Sigmoid colon (tissue), 7 donors: ENCODE data around the gene BMX. TPM values are rescaled to one million over a fixed set of nuclear protein-coding genes. Genes with fewer than 3 reads are reported as not detected.
A peak's percentile ranks its signal among the peaks of the same experiment; 100 is the strongest.

ENCODE experiments used
- DNase-seq: peaks from one replicate; pipeline ENCODE4 v3.0.0-alpha.2; 2019
- H3K27ac ChIP-seq, 4 donors: fragments of 200-600 bp; sonication (generic); one replicate each; pipeline ENCODE4 v1.5.1; 2016 to 2019; ENCODE audit warnings: mild to moderate bottlenecking in 1 of 4
- H3K27me3 ChIP-seq, 3 donors: fragments of 200-600 bp; sonication (generic); one replicate each; pipeline ENCODE4 v1.5.1; 2019; ENCODE audit warnings: mild to moderate bottlenecking in 1 of 3
- H3K36me3 ChIP-seq, 4 donors: fragments of 200-600 bp; sonication (generic); one replicate each; pipeline ENCODE4 v1.5.1; 2016 to 2019
- H3K4me1 ChIP-seq, 4 donors: fragments of 200-600 bp; sonication (generic); one replicate each; pipeline ENCODE4 v1.5.1; 2017 to 2019
- H3K4me3 ChIP-seq, 4 donors: fragments of 200-600 bp; sonication (generic); one replicate each; pipeline ENCODE4 v1.5.1; 2017 to 2019; ENCODE audit warnings: mild to moderate bottlenecking in 2 of 4, moderate library complexity in 1 of 4
- H3K9me3 ChIP-seq, 4 donors: fragments of 200-600 bp in 3 of 4; sonication (generic) in 3 of 4; one replicate each; pipeline versions ENCODE4 v1.5.1 to v1.6.1; 2013 to 2019
- EP300 ChIP-seq, 4 donors: sonication (generic); formaldehyde crosslinking; IDR thresholded peaks; one replicate each; pipeline ENCODE4 v1.6.1; 2017; ENCODE audit warnings: antibody characterized with exemption in 4 of 4
- POLR2A ChIP-seq, 2 donors: fragments of 450-650 bp; IDR thresholded peaks; one replicate each; pipeline ENCODE4 v1.6.1; 2016; ENCODE audit warnings: antibody characterized with exemption in 2 of 2, mild to moderate bottlenecking in 2 of 2, moderate library complexity in 2 of 2
- POLR2AphosphoS5 ChIP-seq, 4 donors: sonication (generic); formaldehyde crosslinking; IDR thresholded peaks; one replicate each; pipeline ENCODE4 v1.6.1; 2017; ENCODE audit warnings: antibody characterized with exemption in 4 of 4
- WGBS, 2 donors: extraction: QIAGEN DNeasy Blood & Tissue Kit; methylation state at CpG; one replicate each; pipeline ENCODE4 v1.1.7; 2013; 5-methylcytosine and 5-hydroxymethylcytosine counted together
- intact Hi-C: fragments of 100-400 bp; cut with DNase I; formaldehyde crosslinking; loops from one replicate; pipeline ENCODE4 v1.15.1; 2023
- polyA plus RNA-seq, 3 donors: library from polyadenylated mRNA; stranded (reverse); fragments of 200-250 nt; gene quantifications; one replicate each; pipeline ENCODE4 v1.2.3, GENCODE V29; 2013
- total RNA-seq, 4 donors: library from RNA; depleted of rRNA; stranded (reverse); fragments of >200 nt; gene quantifications; one replicate each; pipeline ENCODE4 v1.1.0, GENCODE V29; 2016
- TF ChIP-seq, protein P1 (sequence below), 4 experiments: fragments of 450-650 bp in 3 of 4; fragments of 200-600 bp in 1 of 4; IDR thresholded peaks; one replicate each; pipeline ENCODE4 v1.5.1; 2016 to 2019; ENCODE audit warnings: antibody characterized with exemption in 4 of 4, mild to moderate bottlenecking in 3 of 4, moderate library complexity in 2 of 4
- donor health status: healthy with polysubstance abuse.
- donor health status: Bipolar disorder and iron deficiency.
- donor health status: healthy.

Gene BMX
- total RNA-seq (1 to 10 TPM in 3 of 4 donors, under 1 TPM in 1; 0.68 to 3.0 (median 2.1) TPM), polyA plus RNA-seq (1 to 10 TPM; 1.4 to 4.8 (median 2.9) TPM)

- DNase-seq, result no peak
- no peaks in the 10 kb centered on the region for H3K9me3 ChIP-seq
- no peaks in the 10 kb centered on the region for H3K36me3 ChIP-seq
- TF ChIP-seq POLR2AphosphoS5 (IDR thresholded peaks at IDR 0.05) (no peak), EP300 (IDR thresholded peaks at IDR 0.05) (no peak)
- no peaks in the 10 kb centered on the region for H3K27me3 ChIP-seq
- intact Hi-C loops, result no loop called here
- no peak within 1 kb of the TSS for H3K27ac ChIP-seq
- no peaks in the 10 kb centered on the region for H3K4me1 ChIP-seq
- no peak within 1 kb of the TSS for H3K4me3 ChIP-seq
- 76 to 88% methylated on average over 18 of the region's 18 CpGs for WGBS, 2 donors
Observed at GRCh38 chrX:15500497-15500966, at the start of gene BMX. Gene BMX, plus strand, starts transcription at chrX:15500807. Its CDS starts 7,547 bp downstream, at chrX:15508354.

DNA sequence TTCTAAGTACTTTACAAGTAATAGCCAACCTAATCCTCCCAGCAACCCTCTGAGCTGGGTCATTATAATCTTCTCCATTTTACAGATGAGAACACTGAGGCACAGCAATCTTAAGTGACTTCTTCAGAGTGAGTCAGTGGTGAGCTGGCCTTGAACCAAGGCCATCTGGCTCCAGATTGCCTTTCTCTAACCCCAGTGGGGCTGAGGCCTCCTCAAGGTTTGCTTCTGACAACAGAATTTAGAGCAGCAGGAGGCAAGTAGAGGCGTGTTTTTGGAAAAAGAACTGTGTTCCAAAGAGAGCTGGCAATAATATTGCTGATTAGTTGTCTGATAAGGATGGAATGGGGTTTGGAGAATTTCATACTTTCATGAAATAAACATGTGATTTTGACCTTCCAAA lies 48.7 kb upstream of the BMX start:
- intact Hi-C loops, result no loop called here
- no peaks in the 10 kb centered on the region for H3K4me1 ChIP-seq
- DNase-seq, result peak; percentile 66
- no peaks in the 10 kb centered on the region for H3K27me3 ChIP-seq
- no peaks in the 10 kb centered on the region for H3K9me3 ChIP-seq
- no peak overlapping the region for H3K27ac ChIP-seq
- H3K4me3 ChIP-seq, result no peak overlapping the region
- TF ChIP-seq POLR2AphosphoS5 (IDR thresholded peaks at IDR 0.05), result no peak
- TF ChIP-seq, protein P1, sequence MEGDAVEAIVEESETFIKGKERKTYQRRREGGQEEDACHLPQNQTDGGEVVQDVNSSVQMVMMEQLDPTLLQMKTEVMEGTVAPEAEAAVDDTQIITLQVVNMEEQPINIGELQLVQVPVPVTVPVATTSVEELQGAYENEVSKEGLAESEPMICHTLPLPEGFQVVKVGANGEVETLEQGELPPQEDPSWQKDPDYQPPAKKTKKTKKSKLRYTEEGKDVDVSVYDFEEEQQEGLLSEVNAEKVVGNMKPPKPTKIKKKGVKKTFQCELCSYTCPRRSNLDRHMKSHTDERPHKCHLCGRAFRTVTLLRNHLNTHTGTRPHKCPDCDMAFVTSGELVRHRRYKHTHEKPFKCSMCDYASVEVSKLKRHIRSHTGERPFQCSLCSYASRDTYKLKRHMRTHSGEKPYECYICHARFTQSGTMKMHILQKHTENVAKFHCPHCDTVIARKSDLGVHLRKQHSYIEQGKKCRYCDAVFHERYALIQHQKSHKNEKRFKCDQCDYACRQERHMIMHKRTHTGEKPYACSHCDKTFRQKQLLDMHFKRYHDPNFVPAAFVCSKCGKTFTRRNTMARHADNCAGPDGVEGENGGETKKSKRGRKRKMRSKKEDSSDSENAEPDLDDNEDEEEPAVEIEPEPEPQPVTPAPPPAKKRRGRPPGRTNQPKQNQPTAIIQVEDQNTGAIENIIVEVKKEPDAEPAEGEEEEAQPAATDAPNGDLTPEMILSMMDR (IDR thresholded peaks at IDR 0.05), result no peak
- no peak for TF ChIP-seq EP300 (IDR thresholded peaks at IDR 0.05)
- 78 to 85% methylated on average over 1 of the region's 1 CpG for WGBS, 2 donors
- peaks cover 0 to 8% (median under 1%) of the 10 kb centered on the region in 4 donors for H3K36me3 ChIP-seq

DNA sequence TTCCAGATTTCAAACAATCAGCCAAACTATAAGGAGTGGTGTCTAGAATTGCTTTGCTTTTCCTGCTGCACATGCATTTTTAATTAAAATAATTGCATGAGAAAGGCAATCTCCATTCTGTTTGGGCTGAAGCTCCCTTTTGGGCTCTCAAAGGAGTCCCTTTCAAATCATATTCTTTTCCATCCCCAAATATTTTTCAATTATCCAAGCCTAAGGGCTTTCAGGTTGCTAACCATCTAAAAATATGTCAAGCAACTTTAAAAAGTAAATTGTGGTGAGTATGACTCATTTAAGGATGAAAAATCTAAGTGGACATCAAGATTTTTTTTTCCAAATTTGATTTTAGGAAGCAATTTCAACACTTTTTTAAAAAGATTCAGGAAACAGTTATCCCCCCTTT lies 35.9 kb upstream of the BMX start:
- Histone ChIP-seq H3K27ac (no peak overlapping the region), H3K4me1 (peaks cover 0 to 4% (median 0%) of the 10 kb centered on the region in 4 donors), H3K4me3 (no peak overlapping the region), H3K36me3 (no peaks in the 10 kb centered on the region), H3K27me3 (no peaks in the 10 kb centered on the region), H3K9me3 (no peaks in the 10 kb centered on the region)
- intact Hi-C loops, result loop anchor here (5.0 kb wide), 1 partner anchor 103 kb away; no protein-coding TSS in a partner anchor
- no peak for DNase-seq
- TF ChIP-seq EP300 (IDR thresholded peaks at IDR 0.05) (no peak), POLR2AphosphoS5 (IDR thresholded peaks at IDR 0.05) (no peak), POLR2A (IDR thresholded peaks at IDR 0.05) (no peak)
- TF ChIP-seq, protein P1 (IDR thresholded peaks at IDR 0.05), result no peak

- Histone ChIP-seq H3K27me3 (no peaks in the 10 kb centered on the region), H3K4me3 (no peak overlapping the region), H3K27ac (peak overlapping the region in 1 of 4 donors; percentile 38), H3K4me1 (peaks cover 0 to 4% (median 0%) of the 10 kb centered on the region in 4 donors), H3K9me3 (no peaks in the 10 kb centered on the region), H3K36me3 (no peaks in the 10 kb centered on the region)
- TF ChIP-seq EP300 (IDR thresholded peaks at IDR 0.05), result peak in 1 of 4 donors; percentile 5
- peak; percentile 41 to 65 (median 46) for TF ChIP-seq POLR2AphosphoS5 (IDR thresholded peaks at IDR 0.05)
- TF ChIP-seq, protein P1 (IDR thresholded peaks at IDR 0.05), result no peak
- DNase-seq, result peak; percentile 70
- WGBS, 2 donors, result 6 to 12% methylated on average over 4 of the region's 4 CpGs
- intact Hi-C loops, result loop anchor here (5.0 kb wide), 1 partner anchor 102 kb away; no protein-coding TSS in a partner anchor
Observed at GRCh38 chrX:15465347-15465746, 35.3 kb upstream of the BMX start.

DNA sequence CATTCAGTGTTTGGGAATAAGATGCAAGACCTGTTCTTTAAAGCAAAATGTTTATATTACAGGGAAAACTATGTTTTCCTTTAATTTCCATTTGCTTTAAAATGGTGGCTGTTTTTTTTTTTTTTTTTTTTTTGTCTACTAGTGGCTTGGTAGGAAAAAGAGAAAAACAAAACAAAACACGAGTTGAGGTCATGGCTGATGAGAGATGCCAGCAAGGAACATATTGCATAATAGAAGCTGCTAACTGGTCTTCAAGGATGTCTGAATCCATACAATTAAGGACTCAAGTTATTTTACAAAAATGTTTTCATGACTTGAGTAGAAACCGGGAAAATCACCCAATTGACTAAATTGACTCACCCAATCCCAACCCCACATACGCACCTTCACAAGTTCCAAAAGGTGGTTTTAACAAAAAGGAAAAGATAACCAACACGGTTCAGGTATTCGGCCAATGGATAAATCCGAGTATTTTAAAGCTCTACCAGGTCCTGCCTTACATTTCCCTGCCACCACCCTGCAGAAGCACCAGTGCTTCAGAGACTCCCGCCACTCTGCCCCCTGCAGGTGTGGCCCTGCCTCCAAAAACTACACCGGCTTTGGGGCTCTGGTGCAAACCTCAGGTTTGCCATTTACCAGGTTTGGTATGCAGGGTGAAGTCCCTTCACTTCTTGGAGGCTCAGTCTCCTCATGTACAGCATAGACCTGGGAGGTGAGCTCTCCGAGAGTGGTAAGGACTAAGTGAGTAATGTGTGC lies 34.5 kb upstream of the BMX start:
- H3K9me3 ChIP-seq, result no peaks in the 10 kb centered on the region
- DNase-seq, result no peak
- intact Hi-C loops, result loop anchor here (5.0 kb wide), 1 partner anchor 101 kb away; no protein-coding TSS in a partner anchor
- peaks cover 0 to 4% (median 0%) of the 10 kb centered on the region in 4 donors for H3K4me1 ChIP-seq
- no peaks in the 10 kb centered on the region for H3K27me3 ChIP-seq
- H3K36me3 ChIP-seq, result no peaks in the 10 kb centered on the region
- no peak overlapping the region for H3K4me3 ChIP-seq
- TF ChIP-seq, protein P1 (IDR thresholded peaks at IDR 0.05), result no peak
- no peak for TF ChIP-seq POLR2AphosphoS5 (IDR thresholded peaks at IDR 0.05)
- no peak for TF ChIP-seq POLR2A (IDR thresholded peaks at IDR 0.05)
- no peak for TF ChIP-seq EP300 (IDR thresholded peaks at IDR 0.05)
- peak overlapping the region in 1 of 4 donors; percentile 38 for H3K27ac ChIP-seq
- 91 to 92% methylated on average over 9 of the region's 9 CpGs for WGBS, 2 donors
